Panc1 (cell line): ENCODE data around the gene NSG2. TPM values are rescaled to one million over a fixed set of nuclear protein-coding genes. Genes with fewer than 3 reads are reported as not detected.

Experiments
- ATAC-seq: fragments of 200-7000 bp; cut with Tn5 transposase; 2 replicates; pipeline ENCODE4 v1.9.1; 2020; ENCODE audit warnings: mild to moderate bottlenecking, moderate library complexity
- BruUV-seq: library from RNA; stranded (reverse); fragments of 400-500 nt; replicated peaks from 2 replicates; lab custom pipeline; 2021; lab: Mats Ljungman, UMichigan
- CTCF ChIA-PET: fragments of 300-600 bp; sonication (Branson Sonifier 250); formaldehyde crosslinking; loops from one replicate; lab custom pipeline; 2022; ENCODE audit warnings: antibody characterized with exemption; lab: Charles Lee
- POLR2A ChIA-PET: fragments of 300-600 bp; sonication (Branson Sonifier 250); formaldehyde crosslinking; loops from one replicate; lab custom pipeline; 2022; ENCODE audit warnings: antibody characterized with exemption; lab: Charles Lee
- DNase-seq: peaks from one replicate; pipeline ENCODE4 v3.0.0-alpha.2; 2010; ENCODE audit warnings: low read depth, low spot score
- H3K27ac ChIP-seq: 2 replicates; pipeline ENCODE4 v1.5.1; 2011; ENCODE audit warnings: mild to moderate bottlenecking, low read length, inconsistent platforms
- H3K27me3 ChIP-seq: fragments of 200-500 bp; sonication (Bioruptor generic); 2 replicates; pipeline ENCODE4 v1.6.0; 2014; ENCODE audit warnings: low read length, inconsistent platforms; ENCODE audit not compliant: control insufficient read depth, insufficient read depth
- H3K36me3 ChIP-seq: fragments of 200-500 bp; sonication (Bioruptor generic); 2 replicates; pipeline ENCODE4 v1.5.1; 2014; ENCODE audit warnings: inconsistent platforms, mild to moderate bottlenecking, low read length, moderate library complexity; ENCODE audit not compliant: control insufficient read depth, insufficient read depth
- H3K4me1 ChIP-seq: 2 replicates; pipeline ENCODE4 v1.5.1; 2011; ENCODE audit warnings: inconsistent platforms, mild to moderate bottlenecking, low read length, moderate library complexity; ENCODE audit not compliant: control insufficient read depth, insufficient read depth
- H3K4me3 ChIP-seq, 2 experiments: 2 replicates each; pipeline ENCODE4 v1.5.1; 2011 to 2012; ENCODE audit warnings: low read depth in 2 of 2, low read length in 2 of 2, mild to moderate bottlenecking in 2 of 2, inconsistent platforms in 1 of 2, moderate library complexity in 1 of 2
- H3K9me3 ChIP-seq: fragments of 200-500 bp; sonication (Bioruptor generic); 2 replicates; pipeline ENCODE4 v1.5.1; 2014; ENCODE audit warnings: low read depth, mild to moderate bottlenecking, inconsistent platforms, low read length, moderate library complexity; ENCODE audit not compliant: control insufficient read depth, insufficient read depth
- POLR2AphosphoS5 ChIP-seq: IDR thresholded peaks from 2 replicates; pipeline ENCODE4 v1.6.1; 2012; ENCODE audit warnings: mild to moderate bottlenecking, low read depth, low read length, moderate library complexity
- REST ChIP-seq, 2 experiments: IDR thresholded peaks; 2 replicates each; pipeline ENCODE4 v1.6.1; 2011 to 2012; ENCODE audit warnings: low read depth in 2 of 2, control low read depth in 1 of 2, low read length in 1 of 2, mild to moderate bottlenecking in 1 of 2, moderate library complexity in 1 of 2; ENCODE audit not compliant: insufficient read depth in 1 of 2
- SIN3A ChIP-seq: IDR thresholded peaks from 2 replicates; pipeline ENCODE4 v1.6.1; 2012; ENCODE audit warnings: low read depth, mild to moderate bottlenecking, low read length, moderate library complexity, borderline replicate concordance; ENCODE audit not compliant: insufficient read depth
- TCF7L2 ChIP-seq: IDR thresholded peaks from 2 replicates; pipeline ENCODE4 v1.6.1; 2011; ENCODE audit warnings: mild to moderate bottlenecking, low read depth, low read length, inconsistent platforms
- in situ Hi-C: cut with HindIII; loops from 2 replicates; pipeline ENCODE4 v1.10.0; 2016; ENCODE audit warnings: low sequenced_read_pairs, low pct_unique_long_range_greater_than_20kb
- intact Hi-C: fragments of 100-400 bp; cut with micrococcal nuclease; formaldehyde crosslinking; loops from one replicate; pipeline ENCODE4 v1.10.0; 2022; ENCODE audit not compliant: unreplicated experiment
- total RNA-seq: library from RNA; stranded (reverse); gene quantifications from one replicate; pipeline ENCODE4 v1.2.1, GENCODE V29; 2021; ENCODE audit not compliant: unreplicated experiment
- TF ChIP-seq, protein P1 (sequence below): fragments of 450-650 bp; IDR thresholded peaks from 2 replicates; pipeline ENCODE4 v1.5.1; 2017; ENCODE audit warnings: mild to moderate bottlenecking

The NSG2 gene
- total RNA-seq, 1 experiment from 2014 or later, result not detected

DNA sequence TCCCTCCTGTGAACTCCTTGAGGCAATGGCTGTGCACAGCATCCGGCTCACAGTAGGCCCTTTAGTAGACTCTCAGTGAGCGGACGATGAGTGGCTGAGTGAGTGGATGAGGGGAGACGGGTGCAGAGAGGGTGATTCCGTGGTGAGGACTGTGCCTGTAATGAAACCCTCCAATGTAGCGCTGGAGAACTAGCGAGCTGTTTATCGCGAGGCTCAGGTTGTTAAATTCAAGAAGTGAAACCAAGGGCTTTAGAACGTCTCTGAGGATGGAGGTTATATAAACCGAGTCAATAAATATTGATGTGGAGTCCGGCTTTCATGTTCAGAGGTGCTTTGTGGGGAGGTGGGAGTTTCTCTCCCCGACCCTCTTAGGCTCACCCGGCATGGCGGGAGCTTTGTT, 53.2 kb downstream of the NSG2 start:
- no peak for TF ChIP-seq REST (IDR thresholded peaks at IDR 0.05; ENCODE audit: insufficient read depth in 1 of 2, low read depth in 2 of 2, low read length in 1 of 2)
- TF ChIP-seq, protein P1, sequence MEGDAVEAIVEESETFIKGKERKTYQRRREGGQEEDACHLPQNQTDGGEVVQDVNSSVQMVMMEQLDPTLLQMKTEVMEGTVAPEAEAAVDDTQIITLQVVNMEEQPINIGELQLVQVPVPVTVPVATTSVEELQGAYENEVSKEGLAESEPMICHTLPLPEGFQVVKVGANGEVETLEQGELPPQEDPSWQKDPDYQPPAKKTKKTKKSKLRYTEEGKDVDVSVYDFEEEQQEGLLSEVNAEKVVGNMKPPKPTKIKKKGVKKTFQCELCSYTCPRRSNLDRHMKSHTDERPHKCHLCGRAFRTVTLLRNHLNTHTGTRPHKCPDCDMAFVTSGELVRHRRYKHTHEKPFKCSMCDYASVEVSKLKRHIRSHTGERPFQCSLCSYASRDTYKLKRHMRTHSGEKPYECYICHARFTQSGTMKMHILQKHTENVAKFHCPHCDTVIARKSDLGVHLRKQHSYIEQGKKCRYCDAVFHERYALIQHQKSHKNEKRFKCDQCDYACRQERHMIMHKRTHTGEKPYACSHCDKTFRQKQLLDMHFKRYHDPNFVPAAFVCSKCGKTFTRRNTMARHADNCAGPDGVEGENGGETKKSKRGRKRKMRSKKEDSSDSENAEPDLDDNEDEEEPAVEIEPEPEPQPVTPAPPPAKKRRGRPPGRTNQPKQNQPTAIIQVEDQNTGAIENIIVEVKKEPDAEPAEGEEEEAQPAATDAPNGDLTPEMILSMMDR, result no peak
- no peak for TF ChIP-seq SIN3A
- no peak for TF ChIP-seq TCF7L2
- no peak for TF ChIP-seq POLR2AphosphoS5
- CTCF ChIA-PET, result no interaction called here
- Histone ChIP-seq H3K4me3 (no peak overlapping the region), H3K27me3 (peaks cover 3% of the 10 kb centered on the region; the same call in 1 of the 2 replicates), H3K36me3 (no peaks in the 10 kb centered on the region), H3K27ac (no peak overlapping the region), H3K4me1 (no peaks in the 10 kb centered on the region), H3K9me3 (no peaks in the 10 kb centered on the region)
- DNase-seq (no peak), ATAC-seq (no peak)
- POLR2A ChIA-PET, result interaction anchor here (0.5 kb wide), 1 partner anchor 20 kb away, joined by 3 read pairs; no protein-coding TSS in a partner anchor
- intact Hi-C loops (no loop called here), in situ Hi-C loops (no loop called here)
- BruUV-seq, result no TSS peak

GRCh38 chr5:174100490-174100889, 55.0 kb downstream of the NSG2 start:
- ChIA-PET POLR2A (no interaction called here), CTCF (interaction anchor here (0.6 kb wide), 1 partner anchor 15 kb away, joined by 3 read pairs; no protein-coding TSS in a partner anchor)
- Histone ChIP-seq H3K36me3 (no peaks in the 10 kb centered on the region), H3K27ac (no peak overlapping the region), H3K4me1 (no peaks in the 10 kb centered on the region), H3K9me3 (no peaks in the 10 kb centered on the region), H3K4me3 (no peak overlapping the region), H3K27me3 (no peaks in the 10 kb centered on the region)
- TF ChIP-seq SIN3A (no peak), POLR2AphosphoS5 (no peak), REST (IDR thresholded peaks at IDR 0.05; ENCODE audit: insufficient read depth in 1 of 2, low read depth in 2 of 2, low read length in 1 of 2) (no peak), TCF7L2 (no peak)
- TF ChIP-seq, protein P1, result no peak
- in situ Hi-C loops (no loop called here), intact Hi-C loops (no loop called here)
- no TSS peak for BruUV-seq
- no peak for ATAC-seq
- no peak for DNase-seq
